Ovary (tissue), 9 donors: ENCODE data around the gene PITPNM3. TPM values are rescaled to one million over a fixed set of nuclear protein-coding genes. Genes with fewer than 3 reads are reported as not detected.

Experiments used
- DNase-seq, 5 donors: peaks; one replicate each; pipeline ENCODE4 v3.0.0-alpha.2; 2019 to 2020
- H3K27ac ChIP-seq, 2 donors: fragments of 200-600 bp; one replicate each; pipeline versions ENCODE4 v1.5.1 to v1.8.0; 2019 to 2022
- H3K27me3 ChIP-seq: fragments of 200-600 bp; one replicate; pipeline ENCODE4 v1.8.0; 2022
- H3K36me3 ChIP-seq: fragments of 200-600 bp; sonication (generic); one replicate; pipeline ENCODE4 v1.5.1; 2019
- H3K4me1 ChIP-seq: one replicate; pipeline ENCODE4 v1.8.1; 2013; ENCODE audit warnings: mild to moderate bottlenecking, moderate library complexity; ENCODE audit not compliant: insufficient read depth
- H3K4me3 ChIP-seq: fragments of 200-600 bp; sonication (generic); one replicate; pipeline ENCODE4 v1.5.1; 2017
- H3K9me3 ChIP-seq, 2 donors: fragments of 200-600 bp in 1 of 2; sonication (generic) in 1 of 2; one replicate each; pipeline versions ENCODE4 v1.5.1 to v1.8.1; 2013 to 2019; ENCODE audit warnings: mild to moderate bottlenecking in 1 of 2, moderate library complexity in 1 of 2
- CTCF ChIP-seq, 3 donors: fragments of 450-650 bp in 2 of 3; fragments of 200-600 bp in 1 of 3; IDR thresholded peaks; one replicate each; pipeline versions ENCODE4 v1.5.1 to v1.8.0; 2016 to 2022; ENCODE audit warnings: antibody characterized with exemption in 3 of 3, mild to moderate bottlenecking in 1 of 3
- EP300 ChIP-seq: sonication (generic); formaldehyde crosslinking; IDR thresholded peaks from one replicate; pipeline ENCODE4 v1.6.1; 2017; ENCODE audit warnings: antibody characterized with exemption
- POLR2A ChIP-seq: fragments of 450-650 bp; IDR thresholded peaks from one replicate; pipeline ENCODE4 v1.6.1; 2017; ENCODE audit warnings: antibody characterized with exemption, mild to moderate bottlenecking, moderate library complexity
- WGBS, 3 donors: extraction: QIAGEN DNeasy Blood & Tissue Kit in 1 of 3; methylation state at CpG; one replicate each; pipeline versions ENCODE4 v1.1.5 to v1.1.7; 2013 to 2017; 5-methylcytosine and 5-hydroxymethylcytosine counted together
- intact Hi-C, 4 donors: fragments of 100-400 bp; cut with DNase I; formaldehyde crosslinking; loops; one replicate each; pipeline versions ENCODE4 v1.11.0 to v1.15.1; 2022 to 2023
- polyA plus RNA-seq, 2 donors: library from polyadenylated mRNA; stranded (reverse); fragments of 200-250 nt in 1 of 2; fragments of 350-450 nt in 1 of 2; fragmentation: Illumina TruSeq in 1 of 2; extraction: RNeasy Lipid Tissue Mini Kit (QIAGEN cat#74804) in 1 of 2; gene quantifications; one replicate each; pipeline ENCODE4 v1.2.3, GENCODE V29; 2013 to 2014
- total RNA-seq, 7 donors: library from RNA; depleted of rRNA in 2 of 7; stranded (reverse); fragments of >200 nt in 2 of 7; fragmentation: NEBNext Ultra II Directional in 3 of 7; extraction: Animal tissue kit (Norgen Biotek cat#: 25700) in 3 of 7; gene quantifications; one replicate each; pipeline versions ENCODE4 v1.1.0 to v1.2.4, GENCODE V29; 2016 to 2023
- donor health status: DM: no; HTN: no; CAD: no; lungs with moderate emphysema.
- donor health status: DM: no; HTN: no; CAD: no.
- donor health status: Bipolar disorder and iron deficiency.
- donor health status: DM: yes; HTN: yes; CAD: no.
- donor health status: DM: no; HTN: no; CAD: no.
- donor health status: DM: yes; HTN: yes; CAD: no.

Gene PITPNM3
- total and polyA plus RNA-seq, 9 donors, result 10.0 to 68.7 (median 17.9) TPM

DNA sequence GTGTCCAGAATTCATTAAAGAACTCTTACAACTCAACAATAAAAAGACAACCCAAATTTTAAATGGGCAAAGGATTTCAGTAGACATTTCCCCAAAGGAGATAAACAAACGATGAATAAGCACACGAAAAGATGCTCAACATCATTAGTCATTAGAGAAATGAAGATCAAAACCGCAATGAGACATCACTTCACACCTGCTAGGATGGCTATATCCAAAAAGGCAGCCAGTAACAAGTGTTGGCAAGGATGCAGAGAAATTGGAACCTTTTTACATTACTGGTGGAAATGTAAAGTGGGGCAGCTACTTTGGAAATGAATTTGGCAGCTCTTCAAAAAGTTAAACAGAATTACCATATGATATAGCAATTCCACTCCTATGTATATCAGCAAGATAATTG, 42.0 kb downstream of the PITPNM3 start:
- H3K9me3 ChIP-seq, result no peaks in the 10 kb centered on the region
- H3K36me3 ChIP-seq, result no peaks in the 10 kb centered on the region
- H3K4me3 ChIP-seq, result no peak overlapping the region
- no peak overlapping the region for H3K27ac ChIP-seq
- no peaks in the 10 kb centered on the region for H3K27me3 ChIP-seq
- DNase-seq, result no peak
- H3K4me1 ChIP-seq, result no peaks in the 10 kb centered on the region
- 86 to 89% (median 89%) methylated on average over 3 of the region's 3 CpGs for WGBS, 3 donors
- intact Hi-C loops, result no loop called here
- TF ChIP-seq EP300 (no peak), CTCF (IDR thresholded peaks at IDR 0.05) (no peak), POLR2A (no peak)

DNA sequence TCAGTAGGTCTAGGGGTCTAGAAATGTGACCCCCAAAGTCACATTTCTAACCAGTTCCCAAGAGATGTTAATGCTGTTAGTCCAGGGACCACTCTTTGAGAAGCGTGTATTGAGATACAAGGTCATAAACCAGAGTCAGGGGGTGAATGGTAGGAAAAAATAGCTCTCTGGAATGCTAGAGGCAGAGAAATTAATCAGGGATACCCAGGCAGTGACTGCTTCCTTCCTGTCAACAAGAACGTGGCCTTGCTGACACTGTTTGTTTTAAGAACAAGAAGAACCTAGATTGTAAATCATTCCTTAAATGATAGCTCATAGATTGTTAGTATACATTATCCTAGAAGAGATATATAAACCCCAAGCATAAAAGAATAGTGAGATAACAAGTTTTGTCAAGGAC, 43.8 kb downstream of the PITPNM3 start:
- intact Hi-C loops, result no loop called here
- WGBS, 3 donors, result 34 to 58% (median 39%) methylated on average over 2 of the region's 2 CpGs
- DNase-seq, result no peak
- H3K27ac ChIP-seq, result no peak overlapping the region
- no peak overlapping the region for H3K4me3 ChIP-seq
- no peak for TF ChIP-seq POLR2A
- TF ChIP-seq CTCF (IDR thresholded peaks at IDR 0.05), result no peak
- no peak for TF ChIP-seq EP300
- no peaks in the 10 kb centered on the region for H3K27me3 ChIP-seq
- H3K4me1 ChIP-seq, result peaks cover 12% of the 10 kb centered on the region
- no peaks in the 10 kb centered on the region for H3K9me3 ChIP-seq
- H3K36me3 ChIP-seq, result no peaks in the 10 kb centered on the region

- Histone ChIP-seq H3K4me3 (no peak overlapping the region), H3K36me3 (no peaks in the 10 kb centered on the region), H3K27ac (no peak overlapping the region), H3K27me3 (no peaks in the 10 kb centered on the region), H3K4me1 (peaks cover 24% of the 10 kb centered on the region), H3K9me3 (no peaks in the 10 kb centered on the region)
- TF ChIP-seq POLR2A, result no peak
- TF ChIP-seq CTCF (IDR thresholded peaks at IDR 0.05), result no peak
- TF ChIP-seq EP300, result no peak
- 92 to 97% (median 96%) methylated on average over 9 of the region's 9 CpGs for whole genome bisulfite sequencing, 3 donors
- peak in 1 of 5 donors; percentile 16 for DNase-seq
- intact Hi-C loops, result no loop called here
Measured at GRCh38 chr17:6510321-6510977, 45.9 kb downstream of the PITPNM3 start.

- no peak for DNase-seq
- no peak for TF ChIP-seq POLR2A
- TF ChIP-seq CTCF (IDR thresholded peaks at IDR 0.05), result no peak
- TF ChIP-seq EP300, result no peak
- Histone ChIP-seq H3K27ac (no peak overlapping the region), H3K36me3 (no peaks in the 10 kb centered on the region), H3K4me3 (no peak overlapping the region), H3K4me1 (peaks cover 27% of the 10 kb centered on the region), H3K27me3 (no peaks in the 10 kb centered on the region), H3K9me3 (no peaks in the 10 kb centered on the region)
- WGBS, 3 donors, result 96 to 97% (median 96%) methylated on average over 4 of the region's 4 CpGs
- intact Hi-C loops, result no loop called here
Measured at GRCh38 chr17:6509921-6510320, 46.4 kb downstream of the PITPNM3 start.
